Mesendoderm (in vitro differentiated cells): Measurements from ENCODE around the gene PXYLP1.
"Not testable (repeated sequence)": the region's sequence is repeated elsewhere in the genome, so short reads cannot be mapped to it uniquely, and the experiment has no call there.

Experiments
- DNase-seq: peaks from one replicate; pipeline ENCODE4 v3.0.0; 2013
- H2AK5ac ChIP-seq: 2 replicates; pipeline ENCODE4 v1.6.1; 2013; ENCODE audit warnings: low read length, inconsistent platforms
- H2BK120ac ChIP-seq: 2 replicates; pipeline ENCODE4 v1.6.1; 2013; ENCODE audit warnings: low read depth, mild to moderate bottlenecking, low read length, moderate library complexity, mixed read lengths
- H2BK15ac ChIP-seq: replicated peaks from 2 replicates; pipeline ENCODE4 v1.6.1; 2013; ENCODE audit warnings: low read depth, mild to moderate bottlenecking, moderate library complexity
- H2BK5ac ChIP-seq: 2 replicates; pipeline ENCODE4 v1.6.1; 2013; ENCODE audit warnings: low read length, inconsistent platforms
- H3K18ac ChIP-seq: 2 replicates; pipeline ENCODE4 v1.6.1; 2013; ENCODE audit warnings: mild to moderate bottlenecking, low read length, mixed read lengths
- H3K23ac ChIP-seq: one replicate; pipeline ENCODE4 v1.6.1; 2013; ENCODE audit warnings: low read length
- H3K27ac ChIP-seq: 2 replicates; pipeline ENCODE4 v1.5.1; 2013; ENCODE audit warnings: low read depth, mild to moderate bottlenecking, inconsistent platforms, low read length, moderate library complexity
- H3K27me3 ChIP-seq: 2 replicates; pipeline ENCODE4 v1.6.1; 2013; ENCODE audit warnings: low read length, control low read depth, mild to moderate bottlenecking, inconsistent platforms; ENCODE audit not compliant: insufficient read depth, poor library complexity
- H3K36me3 ChIP-seq: 2 replicates; pipeline ENCODE4 v1.6.1; 2013; ENCODE audit warnings: low read length, inconsistent platforms; ENCODE audit not compliant: control insufficient read depth, insufficient read depth
- H3K4ac ChIP-seq: one replicate; pipeline ENCODE4 v1.6.1; 2013; ENCODE audit warnings: low read depth, mild to moderate bottlenecking, low read length, moderate library complexity
- H3K4me1 ChIP-seq: 2 replicates; pipeline ENCODE4 v1.6.1; 2013; ENCODE audit warnings: low read depth, low read length, inconsistent platforms; ENCODE audit not compliant: control insufficient read depth
- H3K4me2 ChIP-seq: 2 replicates; pipeline ENCODE4 v1.6.1; 2013; ENCODE audit warnings: low read length
- H3K4me3 ChIP-seq: 2 replicates; pipeline ENCODE4 v1.5.1; 2013; ENCODE audit warnings: mild to moderate bottlenecking, low read length
- H3K56ac ChIP-seq: one replicate; pipeline ENCODE4 v1.6.1; 2013; ENCODE audit warnings: low read length
- H3K79me1 ChIP-seq: 2 replicates; pipeline ENCODE4 v1.6.1; 2013; ENCODE audit warnings: low read length, inconsistent platforms
- H3K79me2 ChIP-seq: 2 replicates; pipeline ENCODE4 v1.6.1; 2013; ENCODE audit warnings: mild to moderate bottlenecking, low read length; ENCODE audit not compliant: control insufficient read depth, insufficient read depth
- H3K9ac ChIP-seq: 2 replicates; pipeline ENCODE4 v1.6.1; 2013; ENCODE audit warnings: low read length, inconsistent platforms
- H4K5ac ChIP-seq: one replicate; pipeline ENCODE4 v1.6.1; 2013; ENCODE audit warnings: low read length
- H4K8ac ChIP-seq: one replicate; pipeline ENCODE4 v1.6.1; 2013; ENCODE audit warnings: low read depth, mild to moderate bottlenecking, control low read depth, low read length, moderate library complexity
- WGBS: extraction: QIAGEN DNeasy Blood & Tissue Kit; methylation state at CpG from one replicate; pipeline ENCODE4 v1.1.7; 2013; ENCODE audit warnings: low lambda C conversion rate, missing lambda C conversion rate; ENCODE audit not compliant: insufficient coverage; ENCODE audit errors: extremely low coverage; 5-methylcytosine and 5-hydroxymethylcytosine counted together

PXYLP1 gene

DNA sequence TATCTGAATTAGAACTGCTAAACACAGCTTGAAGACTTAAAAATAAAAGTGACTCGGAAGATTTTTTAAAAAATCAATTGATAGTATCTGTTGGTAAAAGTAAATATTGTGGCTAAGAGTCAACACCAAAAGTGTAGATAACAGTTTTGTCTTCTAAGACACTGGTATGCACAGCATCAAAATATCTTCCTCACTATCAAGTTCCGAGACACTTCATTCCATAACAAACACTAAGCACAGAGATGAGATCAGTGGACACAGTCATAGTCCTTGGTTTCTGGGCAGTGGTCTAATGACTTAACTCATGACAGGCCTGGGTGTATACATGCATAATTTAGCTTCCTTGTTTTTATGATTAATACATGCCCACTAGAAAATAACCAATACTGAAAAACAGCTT, 63.2 kb downstream of the PXYLP1 start:
- H2AK5ac ChIP-seq = no peak overlapping the region
- no peak overlapping the region for H4K8ac ChIP-seq
- no peaks in the 10 kb centered on the region for H3K79me1 ChIP-seq
- no peaks in the 10 kb centered on the region for H3K79me2 ChIP-seq
- no peak overlapping the region for H2BK15ac ChIP-seq
- H3K56ac ChIP-seq = no peak overlapping the region
- H2BK5ac ChIP-seq = no peak overlapping the region
- H3K27me3 ChIP-seq = no peaks in the 10 kb centered on the region
- H3K18ac ChIP-seq = no peak overlapping the region
- no peaks in the 10 kb centered on the region for H3K4me1 ChIP-seq
- no peak overlapping the region for H2BK120ac ChIP-seq
- no peak overlapping the region for H3K9ac ChIP-seq
- H3K23ac ChIP-seq = no peak overlapping the region
- H4K5ac ChIP-seq = no peak overlapping the region
- no peak overlapping the region for H3K4ac ChIP-seq
- WGBS = no CpG with 5 or more reads among the region's 2 CpGs
- no peak overlapping the region for H3K27ac ChIP-seq
- H3K4me3 ChIP-seq = no peak overlapping the region
- H3K4me2 ChIP-seq = no peak overlapping the region
- peaks cover 5% of the 10 kb centered on the region for H3K36me3 ChIP-seq
- DNase-seq = no peak

DNA sequence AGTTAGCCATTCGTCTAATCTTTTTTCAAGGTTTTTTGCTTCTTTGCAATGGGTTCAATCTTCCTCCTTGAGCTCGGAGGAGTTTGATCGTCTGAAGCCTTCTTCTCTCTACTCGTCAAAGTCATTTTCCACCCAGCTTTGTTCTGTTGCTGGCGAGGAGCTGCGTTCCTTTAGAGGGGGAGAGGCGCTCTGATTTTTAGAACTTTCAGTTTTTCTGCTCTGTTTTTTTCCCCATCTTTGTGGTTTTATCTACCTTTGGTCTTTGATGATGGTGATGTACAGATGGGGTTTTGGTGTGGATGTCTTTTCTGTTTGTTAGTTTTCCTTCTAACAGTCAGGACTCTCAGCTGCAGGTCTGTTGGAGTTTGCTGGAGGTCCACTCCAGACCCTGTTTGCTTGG, 68.8 kb downstream of the PXYLP1 start:
- H4K8ac ChIP-seq, H3K36me3 ChIP-seq, H3K27me3 ChIP-seq, H2BK120ac ChIP-seq, H2AK5ac ChIP-seq, H3K18ac ChIP-seq, H3K4me1 ChIP-seq, H4K5ac ChIP-seq, H2BK15ac ChIP-seq, H2BK5ac ChIP-seq, H3K4me2 ChIP-seq, H3K79me2 ChIP-seq, DNase-seq, H3K9ac ChIP-seq, H3K79me1 ChIP-seq, H3K23ac ChIP-seq, H3K4ac ChIP-seq, H3K56ac ChIP-seq, H3K4me3 ChIP-seq, H3K27ac ChIP-seq: not testable (repeated sequence)
- no CpG with 5 or more reads among the region's 7 CpGs for WGBS

DNA sequence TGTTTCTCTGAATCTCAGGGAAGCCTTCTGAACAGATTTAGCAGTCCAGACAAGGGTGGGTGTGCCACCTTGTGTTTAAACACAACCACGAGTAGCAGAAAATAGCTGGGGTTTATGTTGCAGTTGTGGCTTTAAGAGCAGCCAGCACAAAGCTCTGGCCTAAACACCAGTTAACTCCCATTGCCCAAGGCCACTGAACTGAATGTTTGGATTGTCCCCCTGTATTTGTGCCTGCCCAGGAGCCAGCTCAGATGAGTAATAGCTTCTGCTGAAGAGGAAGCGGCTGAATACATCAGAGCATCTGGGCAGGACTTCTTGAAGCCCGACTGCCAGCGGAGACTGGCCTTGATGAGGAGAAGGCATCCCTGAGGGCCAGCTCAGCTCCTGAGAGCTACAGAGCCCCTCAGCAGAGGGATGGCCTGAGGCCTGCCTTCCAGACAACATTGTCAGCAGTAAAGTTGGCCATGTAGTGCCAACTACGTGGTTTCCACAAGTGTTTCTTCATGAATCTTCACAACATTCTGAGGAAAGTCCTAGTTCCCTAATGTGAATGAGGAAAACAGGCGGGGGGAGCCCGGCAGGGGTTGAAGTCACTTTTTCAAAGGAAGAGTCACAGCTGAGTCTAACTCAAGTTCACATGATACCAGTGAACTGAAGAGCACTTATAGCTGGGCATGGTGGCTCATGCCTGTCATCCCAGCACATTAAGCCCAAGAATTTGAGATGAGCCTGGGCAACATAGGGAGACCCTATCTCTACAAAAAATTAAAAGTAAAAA, 70.9 kb downstream of the PXYLP1 start:
- Histone ChIP-seq H4K5ac (no peak overlapping the region), H3K4me2 (no peak overlapping the region), H2BK5ac (no peak overlapping the region), H3K18ac (no peak overlapping the region), H3K9ac (no peak overlapping the region), H3K79me2 (no peaks in the 10 kb centered on the region), H3K79me1 (no peaks in the 10 kb centered on the region), H3K27me3 (no peaks in the 10 kb centered on the region), H3K4ac (no peak overlapping the region), H2BK15ac (no peak overlapping the region), H3K23ac (no peak overlapping the region), H2AK5ac (no peak overlapping the region), H3K27ac (no peak overlapping the region), H4K8ac (no peak overlapping the region), H3K36me3 (no peaks in the 10 kb centered on the region), H3K4me1 (no peaks in the 10 kb centered on the region), H3K4me3 (no peak overlapping the region), H2BK120ac (no peak overlapping the region), H3K56ac (no peak overlapping the region)
- no peak for DNase-seq
- no CpG with 5 or more reads among the region's 7 CpGs for WGBS

DNA sequence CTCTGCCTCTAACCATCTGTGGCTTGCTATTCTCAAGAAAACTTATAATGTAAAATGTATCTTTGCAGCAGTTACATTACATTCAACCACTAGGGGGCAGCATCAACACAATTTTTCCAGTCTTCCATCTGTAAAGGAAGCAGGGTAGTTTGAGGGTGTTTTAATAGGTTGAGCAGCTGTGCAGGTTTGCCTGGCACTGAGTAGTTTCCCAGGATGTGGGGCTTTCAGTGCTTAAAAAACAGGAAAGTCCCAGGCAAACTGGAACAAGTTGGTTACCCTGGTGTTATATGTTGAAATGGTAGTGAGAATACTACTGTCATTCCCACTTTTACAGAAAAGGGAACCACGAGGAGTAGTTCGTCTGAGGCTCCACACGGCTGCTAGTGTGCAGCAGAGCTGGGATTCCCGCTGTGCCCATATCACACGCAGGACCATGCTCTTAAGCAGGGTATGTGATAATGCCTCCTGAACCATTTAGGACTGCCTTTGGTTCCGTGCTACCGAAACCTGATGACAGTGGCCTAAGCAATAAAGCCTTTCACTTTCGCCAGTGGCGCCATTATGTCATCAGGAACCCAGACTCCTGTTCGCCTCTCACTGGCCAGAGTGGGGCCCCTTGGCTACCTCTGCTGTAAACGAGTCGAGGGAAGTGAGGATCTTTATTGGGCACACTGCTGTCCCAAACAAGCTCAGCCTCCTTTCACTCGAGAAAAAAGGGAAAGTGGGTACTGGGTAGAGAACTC, 72.0 kb downstream of the PXYLP1 start:
- Histone ChIP-seq H3K4ac (no peak overlapping the region), H3K56ac (no peak overlapping the region), H3K9ac (no peak overlapping the region), H3K4me1 (no peaks in the 10 kb centered on the region), H2BK15ac (no peak overlapping the region), H3K79me1 (no peaks in the 10 kb centered on the region), H3K79me2 (no peaks in the 10 kb centered on the region), H3K4me2 (no peak overlapping the region), H3K4me3 (no peak overlapping the region), H3K18ac (no peak overlapping the region), H2BK5ac (no peak overlapping the region), H3K36me3 (no peaks in the 10 kb centered on the region), H4K8ac (no peak overlapping the region), H2AK5ac (no peak overlapping the region), H4K5ac (no peak overlapping the region), H3K27ac (no peak overlapping the region), H2BK120ac (no peak overlapping the region), H3K23ac (no peak overlapping the region), H3K27me3 (no peaks in the 10 kb centered on the region)
- peak; percentile 79 for DNase-seq
- no CpG with 5 or more reads among the region's 13 CpGs for WGBS

DNA sequence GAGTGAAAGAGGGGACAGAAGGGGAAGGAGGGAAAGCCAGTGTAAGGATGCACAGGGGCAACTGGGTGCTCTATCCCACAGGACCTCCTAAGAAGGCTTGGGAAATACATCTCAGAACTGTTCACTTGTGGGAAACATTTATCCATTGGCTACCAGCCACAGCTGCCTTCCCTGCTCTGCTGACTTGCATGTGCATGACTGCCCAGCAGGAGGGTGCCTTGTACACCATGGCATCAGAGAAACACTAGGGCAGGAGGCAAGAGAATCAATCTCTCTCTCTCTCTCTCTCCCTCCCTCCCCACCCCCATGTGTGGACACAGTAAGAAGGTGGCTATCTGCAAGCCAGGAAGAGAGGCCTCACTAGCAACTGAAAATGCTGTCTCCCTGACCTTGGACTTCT, 73.8 kb downstream of the PXYLP1 start:
- H3K9ac ChIP-seq = no peak overlapping the region
- H2BK15ac ChIP-seq = no peak overlapping the region
- H4K8ac ChIP-seq = no peak overlapping the region
- no peak for DNase-seq
- H3K4me3 ChIP-seq = no peak overlapping the region
- H2AK5ac ChIP-seq = no peak overlapping the region
- H3K4me2 ChIP-seq = no peak overlapping the region
- no peaks in the 10 kb centered on the region for H3K4me1 ChIP-seq
- H3K18ac ChIP-seq = no peak overlapping the region
- no peak overlapping the region for H2BK120ac ChIP-seq
- H3K27ac ChIP-seq = no peak overlapping the region
- no peaks in the 10 kb centered on the region for H3K79me1 ChIP-seq
- H3K4ac ChIP-seq = no peak overlapping the region
- no peaks in the 10 kb centered on the region for H3K27me3 ChIP-seq
- no peak overlapping the region for H2BK5ac ChIP-seq
- no peaks in the 10 kb centered on the region for H3K36me3 ChIP-seq
- no peak overlapping the region for H3K56ac ChIP-seq
- H3K23ac ChIP-seq = no peak overlapping the region
- no peaks in the 10 kb centered on the region for H3K79me2 ChIP-seq
- no peak overlapping the region for H4K5ac ChIP-seq
